Loucy (cell line): ENCODE data around the gene TBC1D2.

Source experiments
- H2AFZ ChIP-seq: fragments of 200-600 bp; sonication (generic); 2 replicates; pipeline ENCODE4 v1.6.0; 2016; ENCODE audit warnings: antibody characterized with exemption, mild to moderate bottlenecking, low read length, moderate library complexity
- H3F3A ChIP-seq: fragments of 200-600 bp; 2 replicates; pipeline ENCODE4 v1.6.0; 2016; ENCODE audit warnings: antibody characterized with exemption, low read depth, mild to moderate bottlenecking
- H3K27me3 ChIP-seq: fragments of 200-600 bp; sonication (generic); 2 replicates; pipeline ENCODE4 v1.6.1; 2014; ENCODE audit warnings: low read length, mild to moderate bottlenecking; ENCODE audit not compliant: insufficient read depth, poor library complexity, severe bottlenecking
- H3K36me3 ChIP-seq: fragments of 200-600 bp; sonication (generic); 2 replicates; pipeline ENCODE4 v1.6.1; 2016; ENCODE audit warnings: low read length; ENCODE audit not compliant: insufficient read depth
- H3K4me1 ChIP-seq: fragments of 200-600 bp; sonication (generic); 2 replicates; pipeline ENCODE4 v1.5.1; 2014; ENCODE audit warnings: low read length, mild to moderate bottlenecking; ENCODE audit not compliant: insufficient read depth, poor library complexity, severe bottlenecking
- H3K4me2 ChIP-seq: fragments of 200-600 bp; sonication (generic); 2 replicates; pipeline ENCODE4 v1.6.0; 2014; ENCODE audit warnings: antibody characterized with exemption, low read length, low read depth, mild to moderate bottlenecking; ENCODE audit not compliant: poor library complexity, severe bottlenecking
- H3K4me3 ChIP-seq: fragments of 200-600 bp; sonication (generic); 2 replicates; pipeline ENCODE4 v1.5.1; 2014; ENCODE audit warnings: low read length, mild to moderate bottlenecking, mixed read lengths; ENCODE audit not compliant: poor library complexity, severe bottlenecking
- H3K79me2 ChIP-seq: fragments of 200-600 bp; sonication (generic); 2 replicates; pipeline ENCODE4 v1.6.1; 2014; ENCODE audit warnings: low read length; ENCODE audit not compliant: insufficient read depth
- H3K9ac ChIP-seq: fragments of 200-600 bp; sonication (generic); 2 replicates; pipeline ENCODE4 v1.6.0; 2014; ENCODE audit warnings: mild to moderate bottlenecking, low read depth, low read length, moderate library complexity; ENCODE audit not compliant: poor library complexity, severe bottlenecking
- H3K9me2 ChIP-seq: fragments of 200-600 bp; sonication (generic); replicated peaks from 2 replicates; pipeline ENCODE4 v1.6.1; 2016; ENCODE audit warnings: low read depth, low read length, mixed read lengths
- H3K9me3 ChIP-seq: fragments of 200-600 bp; sonication (generic); 2 replicates; pipeline ENCODE4 v1.6.1; 2014; ENCODE audit warnings: mild to moderate bottlenecking, antibody characterized with exemption, low read length, low read depth; ENCODE audit not compliant: insufficient read depth
- H4K20me1 ChIP-seq: fragments of 200-600 bp; sonication (generic); 2 replicates; pipeline ENCODE4 v1.6.0; 2014; ENCODE audit warnings: antibody characterized with exemption, low read length, mild to moderate bottlenecking; ENCODE audit not compliant: insufficient read depth, poor library complexity, severe bottlenecking
- CTCF ChIP-seq: fragments of 200-600 bp; sonication (generic); conservative IDR thresholded peaks from 2 replicates; pipeline ENCODE4 v1.5.1; 2014; ENCODE audit warnings: mild to moderate bottlenecking, antibody characterized with exemption, low read length
- EZH2phosphoT487 ChIP-seq: fragments of 200-600 bp; IDR thresholded peaks from 2 replicates; pipeline ENCODE4 v1.6.1; 2018; ENCODE audit warnings: antibody characterized with exemption, mild to moderate bottlenecking, moderate library complexity, borderline replicate concordance

TBC1D2 gene

GRCh38 chr9:98290411-98290810 lies 35.0 kb upstream of the TBC1D2 start:
- H3K4me2 ChIP-seq, result no peak overlapping the region
- TF ChIP-seq EZH2phosphoT487 (no peak), CTCF (no peak)
- H3K9me3 ChIP-seq, result no peaks in the 10 kb centered on the region
- H3K4me1 ChIP-seq, result no peaks in the 10 kb centered on the region
- no peaks in the 10 kb centered on the region for H3K36me3 ChIP-seq
- H3K27me3 ChIP-seq, result no peaks in the 10 kb centered on the region
- H3K79me2 ChIP-seq, result no peaks in the 10 kb centered on the region
- H3K9me2 ChIP-seq, result no peaks in the 10 kb centered on the region
- H2AFZ ChIP-seq, result no peak overlapping the region
- H3F3A ChIP-seq, result no peaks in the 10 kb centered on the region
- no peak overlapping the region for H3K9ac ChIP-seq
- no peak overlapping the region for H3K4me3 ChIP-seq
- no peaks in the 10 kb centered on the region for H4K20me1 ChIP-seq

- no peaks in the 10 kb centered on the region for H3F3A ChIP-seq
- no peaks in the 10 kb centered on the region for H4K20me1 ChIP-seq
- no peaks in the 10 kb centered on the region for H3K27me3 ChIP-seq
- no peak overlapping the region for H2AFZ ChIP-seq
- TF ChIP-seq EZH2phosphoT487 (no peak), CTCF (no peak)
- no peaks in the 10 kb centered on the region for H3K4me1 ChIP-seq
- H3K9me2 ChIP-seq, result no peaks in the 10 kb centered on the region
- H3K4me2 ChIP-seq, result no peak overlapping the region
- H3K4me3 ChIP-seq, result no peak overlapping the region
- H3K9ac ChIP-seq, result no peak overlapping the region
- no peaks in the 10 kb centered on the region for H3K36me3 ChIP-seq
- H3K9me3 ChIP-seq, result no peaks in the 10 kb centered on the region
- no peaks in the 10 kb centered on the region for H3K79me2 ChIP-seq
Measured at GRCh38 chr9:98289614-98290201, 34.3 kb upstream of the TBC1D2 start.

GRCh38 chr9:98288881-98289280 lies 33.4 kb upstream of the TBC1D2 start:
- H3K4me2 ChIP-seq, result no peak overlapping the region
- no peaks in the 10 kb centered on the region for H3K79me2 ChIP-seq
- TF ChIP-seq CTCF (no peak), EZH2phosphoT487 (no peak)
- no peaks in the 10 kb centered on the region for H3F3A ChIP-seq
- H3K4me1 ChIP-seq, result no peaks in the 10 kb centered on the region
- no peak overlapping the region for H2AFZ ChIP-seq
- H3K4me3 ChIP-seq, result no peak overlapping the region
- H3K27me3 ChIP-seq, result no peaks in the 10 kb centered on the region
- H3K9ac ChIP-seq, result no peak overlapping the region
- H3K9me2 ChIP-seq, result no peaks in the 10 kb centered on the region
- H3K9me3 ChIP-seq, result no peaks in the 10 kb centered on the region
- H3K36me3 ChIP-seq, result no peaks in the 10 kb centered on the region
- H4K20me1 ChIP-seq, result no peaks in the 10 kb centered on the region
